ENCODE data around the gene ZFYVE27.

The ZFYVE27 gene

GRCh38 chr10:97785731-97786130, 48.8 kb downstream of the ZFYVE27 start:
- no peak for DNase-seq (ENCODE audit: low read depth in 2 of 2, low spot score in 1 of 2)

DNA sequence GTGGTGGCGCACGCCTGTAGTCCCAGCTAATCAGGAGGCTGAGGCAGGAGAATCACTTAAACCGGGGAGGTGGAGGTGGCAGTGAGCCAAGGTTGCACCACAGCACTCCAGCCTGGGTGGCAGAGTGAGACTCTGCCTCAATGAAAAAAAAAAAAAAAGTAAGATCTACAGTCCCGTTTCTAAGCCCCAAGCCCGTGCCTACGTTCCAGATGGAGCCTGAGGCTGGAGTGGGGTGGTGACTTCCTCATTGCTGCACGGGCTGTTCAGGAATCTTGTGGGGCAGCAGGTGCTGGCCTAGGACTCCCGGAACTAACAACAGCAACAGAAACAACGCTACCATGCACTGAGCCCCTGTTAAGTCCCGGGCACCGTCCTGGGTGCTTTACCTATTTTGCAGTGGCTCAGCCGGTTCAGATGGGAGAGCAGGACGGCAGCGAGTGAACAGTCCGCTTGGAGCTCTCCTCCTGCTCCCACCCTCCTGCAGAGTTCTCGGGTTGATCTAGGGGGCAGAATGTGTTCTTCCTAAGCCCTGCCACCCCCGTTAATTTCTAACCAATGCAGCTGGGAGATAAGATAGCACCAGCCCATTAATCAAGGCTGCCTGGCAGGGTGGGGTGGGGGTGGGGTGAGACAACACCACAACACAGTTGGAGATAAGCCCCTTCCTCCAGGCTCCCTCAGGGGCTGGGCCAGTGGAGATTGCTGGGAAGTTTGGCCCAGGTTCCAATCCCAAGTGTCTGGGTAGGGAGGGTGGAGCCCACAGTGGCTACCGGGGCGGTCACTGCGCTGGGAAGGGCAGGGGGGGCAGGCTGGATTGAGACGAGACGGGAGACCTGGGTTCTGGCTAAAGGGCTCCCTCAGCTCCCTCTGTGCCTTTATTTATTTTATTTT, 51.9 kb downstream of the ZFYVE27 start:
- no peak for DNase-seq (ENCODE audit: low read depth in 2 of 2, low spot score in 1 of 2)

GRCh38 chr10:97789770-97790397, 53.0 kb downstream of the ZFYVE27 start:
- DNase-seq (ENCODE audit: low read depth in 2 of 2, low spot score in 1 of 2), result no peak

DNA sequence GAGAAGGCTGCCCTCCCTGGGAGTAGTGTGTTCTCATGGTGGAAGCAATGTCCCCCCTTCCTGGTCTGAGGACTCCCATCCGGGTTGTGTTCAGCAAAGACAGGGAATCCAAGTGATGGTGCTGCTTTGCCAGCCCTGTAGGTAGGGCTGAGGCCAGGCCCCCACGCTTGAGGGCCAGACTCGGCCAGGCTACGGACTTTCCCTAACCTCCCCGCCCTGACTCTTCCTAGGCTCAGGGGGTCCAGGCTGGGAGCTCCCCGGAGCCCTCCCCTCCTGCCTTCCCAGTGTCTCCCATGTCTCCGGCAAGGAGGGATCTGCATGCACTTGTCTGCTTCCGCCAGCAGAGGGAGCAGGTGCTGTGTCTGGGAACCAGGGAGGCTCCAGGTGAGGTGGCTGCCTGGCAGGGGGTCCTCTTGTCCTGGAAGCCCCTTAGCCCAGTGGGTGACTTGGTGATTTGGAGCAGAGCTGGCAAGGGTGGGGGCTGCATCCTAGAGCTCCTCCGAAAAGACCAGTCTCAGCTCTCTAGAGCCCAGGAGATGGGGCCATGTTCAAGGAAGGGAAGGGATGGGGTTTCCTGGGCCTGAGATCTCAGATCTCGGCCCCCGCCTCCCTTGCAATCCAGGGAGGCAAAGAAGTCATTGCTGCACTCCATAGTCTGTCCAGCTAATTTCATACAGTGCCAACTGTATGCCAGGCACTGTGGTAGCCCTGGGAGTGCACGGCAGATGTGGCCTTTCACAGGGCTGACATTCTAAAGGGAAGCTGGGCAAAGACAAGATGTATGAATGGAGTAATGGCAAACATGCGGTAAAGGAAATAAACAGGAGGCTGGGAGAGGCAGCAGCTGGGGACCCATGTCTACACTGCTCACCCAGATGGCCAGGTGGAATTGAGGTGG, 55.1 kb downstream of the ZFYVE27 start:
- peak; percentile 43 to 57 for DNase-seq (ENCODE audit: low read depth in 2 of 2, low spot score in 1 of 2)

- DNase-seq (ENCODE audit: low read depth in 2 of 2, low spot score in 1 of 2), result no peak
Measured at GRCh38 chr10:97795886-97796285, 59.0 kb downstream of the ZFYVE27 start.

- DNase-seq (ENCODE audit: low read depth in 2 of 2, low spot score in 1 of 2), result no peak
Measured at GRCh38 chr10:97796651-97797050, 59.7 kb downstream of the ZFYVE27 start.

DNA sequence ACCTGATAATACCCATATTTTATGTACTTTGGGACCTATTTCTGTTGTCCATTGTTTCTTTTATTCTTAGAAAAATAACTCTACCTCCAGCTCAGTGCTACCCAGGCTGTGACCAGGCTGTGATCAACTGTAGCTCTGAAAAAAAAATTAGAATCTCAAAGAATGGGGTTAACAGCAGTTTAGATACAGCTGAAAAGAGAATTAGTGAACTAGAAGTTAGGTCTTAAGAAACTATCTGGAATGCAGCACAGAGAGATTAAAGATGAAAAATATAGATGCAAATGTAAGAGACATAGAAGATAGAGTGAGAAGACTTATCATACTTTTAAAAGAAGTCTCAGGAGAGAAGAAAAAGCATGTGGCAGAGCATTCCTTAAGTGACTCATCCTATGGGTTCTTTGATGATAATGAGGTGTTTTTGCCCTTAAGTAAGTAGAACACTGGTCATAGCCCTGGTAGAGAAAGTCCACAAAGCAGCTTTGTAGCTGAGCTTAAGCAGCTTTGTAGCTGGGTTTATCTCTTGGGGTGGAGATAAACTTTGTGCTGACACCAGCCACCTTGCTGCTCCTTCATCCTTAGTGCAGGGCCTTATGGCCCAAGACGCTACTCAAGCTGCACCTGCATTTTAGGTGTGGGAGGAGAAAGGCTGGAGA, 62.2 kb downstream of the ZFYVE27 start:
- no peak for DNase-seq (ENCODE audit: low read depth in 2 of 2, low spot score in 1 of 2)

- no peak for DNase-seq (ENCODE audit: low read depth in 2 of 2, low spot score in 1 of 2)
Measured at GRCh38 chr10:97800474-97800873, 63.5 kb downstream of the ZFYVE27 start.

DNA sequence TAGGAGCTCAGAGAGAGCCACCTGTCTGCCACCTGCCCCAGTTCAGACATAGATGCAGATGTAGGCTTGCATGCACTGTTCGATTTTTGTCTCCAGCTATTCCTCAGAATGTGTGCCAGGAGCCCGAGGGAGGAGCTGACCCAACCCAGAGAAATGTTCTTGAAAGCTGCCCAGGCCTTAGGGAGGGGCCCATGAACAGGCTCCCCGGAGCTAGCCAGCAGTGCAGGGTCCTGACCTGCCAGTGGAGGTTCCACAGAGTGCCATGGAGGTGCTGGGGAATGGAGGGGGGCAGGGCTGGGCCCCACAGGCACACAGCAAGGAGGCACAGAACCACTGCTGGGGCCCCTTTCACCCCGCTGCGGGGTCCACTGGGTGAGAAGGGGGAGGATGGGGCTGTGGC, 64.5 kb downstream of the ZFYVE27 start:
- DNase-seq (ENCODE audit: low read depth in 2 of 2, low spot score in 1 of 2), result no peak

DNA sequence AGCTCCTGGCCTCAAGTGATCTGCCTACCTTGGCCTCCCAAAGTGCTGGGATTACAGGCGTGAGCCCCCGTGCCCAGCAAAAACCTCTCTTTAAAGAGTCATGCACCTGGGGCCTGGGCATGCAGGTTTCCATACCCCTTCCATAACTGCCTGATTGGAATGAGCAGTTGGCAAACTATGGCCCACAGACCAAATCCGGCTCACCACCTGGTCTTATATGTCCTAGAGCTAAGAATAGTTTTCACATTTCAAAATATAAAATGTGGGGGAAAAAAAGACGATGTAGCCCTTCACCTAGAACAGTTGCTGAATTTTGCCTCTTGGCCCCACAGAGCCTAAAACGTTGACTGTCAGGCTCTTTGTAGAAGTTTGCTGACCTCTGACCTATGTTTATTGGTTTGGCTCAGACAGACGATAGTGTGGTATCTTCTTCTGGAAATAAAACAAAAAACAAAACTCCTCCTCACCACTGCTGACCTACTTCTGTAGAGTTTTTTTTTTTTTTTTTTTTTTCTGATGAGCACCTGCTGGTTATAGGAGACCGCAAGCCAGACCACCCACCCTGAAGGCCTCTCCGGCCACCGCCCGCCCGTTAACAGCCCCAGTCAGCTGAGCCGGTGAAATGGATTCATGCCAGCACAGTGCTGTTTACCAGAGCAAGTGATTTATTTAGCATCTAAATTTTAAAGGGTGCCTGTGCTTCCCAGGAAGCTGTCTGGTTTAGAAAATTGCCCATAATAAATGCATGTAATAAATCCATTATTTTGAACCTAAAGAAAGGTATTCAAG, 68.4 kb downstream of the ZFYVE27 start:
- no peak for DNase-seq (ENCODE audit: low read depth in 2 of 2, low spot score in 1 of 2)

DNA sequence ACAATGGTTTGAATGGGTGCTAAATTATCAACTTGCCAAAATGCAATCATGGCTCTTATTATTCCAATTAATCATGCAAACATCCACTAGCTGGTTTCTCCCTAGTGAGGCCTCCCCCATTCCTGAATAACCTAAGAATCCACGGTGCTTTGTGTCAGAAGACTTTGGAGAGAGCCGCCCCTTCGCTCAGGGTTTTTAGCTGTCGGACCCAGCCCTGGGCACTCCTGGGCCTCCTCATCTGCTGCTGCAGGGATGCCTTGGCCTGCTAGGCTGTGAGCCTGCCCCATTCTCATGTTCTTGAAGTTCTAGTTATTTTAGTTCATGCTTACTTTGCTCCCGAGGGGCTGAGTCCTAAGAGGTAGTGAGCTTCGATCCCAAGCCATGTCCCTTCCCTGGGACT, 69.0 kb downstream of the ZFYVE27 start:
- DNase-seq (ENCODE audit: low read depth in 2 of 2, low spot score in 1 of 2), result no peak

GRCh38 chr10:97810446-97810845, 73.5 kb downstream of the ZFYVE27 start:
- DNase-seq (ENCODE audit: low read depth in 2 of 2, low spot score in 1 of 2), result no peak
